VCaP (cell line): ENCODE measurements around the gene MYH1.

Experiments
- H3K27ac ChIP-seq: fragments of 450-650 bp; 2 replicates; pipeline ENCODE4 v1.5.1; 2017
- CTCF ChIP-seq: fragments of 450-650 bp; conservative IDR thresholded peaks from 2 replicates; pipeline ENCODE4 v1.5.1; 2017; ENCODE audit warnings: mild to moderate bottlenecking, moderate library complexity

MYH1 gene

DNA sequence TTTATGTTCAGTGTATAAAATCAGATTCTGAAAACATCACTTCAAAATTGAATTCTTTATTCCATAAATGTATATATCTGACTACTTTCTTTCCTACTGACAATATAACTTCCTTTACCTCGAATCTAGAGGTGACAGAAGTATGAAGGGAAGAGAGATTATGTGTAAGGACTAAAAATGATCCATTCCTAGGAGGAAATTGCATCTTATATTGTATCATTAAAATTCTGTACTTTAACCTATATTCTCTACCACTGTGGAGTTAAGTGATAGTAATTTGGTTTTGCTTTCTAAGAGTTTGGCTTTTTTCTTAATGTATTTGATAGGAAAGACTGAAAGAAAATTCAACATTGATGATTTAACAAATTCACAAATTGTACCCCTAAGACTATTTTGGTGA is 60.4 kb downstream of the MYH1 start:
- no peak overlapping the region for H3K27ac ChIP-seq
- no peak for TF ChIP-seq CTCF

DNA sequence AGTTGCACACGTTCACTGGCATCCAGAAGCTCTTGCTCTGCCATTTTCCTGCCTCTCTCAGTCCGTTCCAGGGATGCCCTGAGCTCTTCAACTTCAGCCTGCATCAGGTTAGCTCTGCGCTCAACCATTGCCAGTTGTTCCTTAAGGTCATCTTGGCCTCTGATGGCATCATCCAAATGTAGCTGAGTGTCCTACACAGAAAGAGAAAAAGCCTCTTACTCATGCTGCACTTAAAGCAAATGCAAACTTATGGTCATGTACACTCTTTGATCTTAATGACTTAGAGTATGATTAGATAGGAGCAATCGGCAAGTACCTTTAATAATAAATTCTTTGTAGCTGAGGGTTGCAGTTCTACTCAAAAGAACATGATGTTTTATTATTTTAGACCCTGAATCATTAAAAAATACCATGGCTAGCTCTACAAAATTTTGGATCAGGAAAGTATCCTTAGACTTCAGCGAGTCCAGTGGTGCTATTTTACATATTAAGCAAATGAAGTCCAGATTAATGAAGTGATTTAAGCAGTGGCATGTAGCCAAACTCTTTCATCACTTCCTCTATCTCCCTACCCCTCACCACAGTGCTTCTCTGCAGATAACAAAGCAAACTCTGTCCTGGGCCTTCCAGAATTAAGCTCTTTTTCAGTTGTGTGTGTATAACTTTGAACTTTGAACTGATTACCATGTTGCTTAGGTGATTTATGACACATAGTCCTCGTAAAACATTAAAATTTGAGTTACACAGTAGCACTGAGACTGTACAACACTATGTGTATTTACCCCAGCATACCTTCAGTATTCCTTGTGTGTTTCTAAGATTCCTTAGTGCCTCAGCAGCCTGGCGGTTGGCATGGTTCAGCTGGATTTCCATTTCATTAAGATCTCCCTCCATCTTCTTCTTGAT is 71.1 kb downstream of the MYH1 start:
- no peak for TF ChIP-seq CTCF
- H3K27ac ChIP-seq: no peak overlapping the region
